K562 (cell line): Measurements from ENCODE around the gene MYRIP. TPM values are rescaled to one million over a fixed set of nuclear protein-coding genes. Genes with fewer than 3 reads are reported as not detected.

Experiments
- ATAC-seq: fragments of 200-7000 bp; cut with Tn5 transposase; 3 replicates; pipeline ENCODE4 v1.9.1; 2020; ENCODE audit warnings: moderate library complexity
- BruUV-seq: library from RNA; stranded (reverse); fragments of 400-500 nt; replicated peaks from 2 replicates; lab custom pipeline; 2021; lab: Mats Ljungman, UMichigan
- CTCF ChIA-PET: fragments of 300-600 bp; formaldehyde crosslinking; extraction: SDS; loops from one replicate; lab custom pipeline; 2021; ENCODE audit warnings: low intra/inter-chr PET ratio; lab: Yijun Ruan, JAX
- POLR2A ChIA-PET: fragments of 300-600, 350-650 bp; sonication (Branson Sonifier 250); formaldehyde crosslinking; extraction: SDS; loops from one replicate; lab custom pipeline; 2021; ENCODE audit warnings: antibody characterized with exemption, inconsistent platforms; lab: Yijun Ruan, JAX
- DNase-seq, 4 experiments: peaks; one replicate each; pipeline versions ENCODE4 v3.0.0 to v3.0.0-alpha.2; 2011 to 2018; ENCODE audit warnings: low spot score in 3 of 4, mixed read lengths in 3 of 4; ENCODE audit errors: extremely low read depth in 1 of 4
- FAIRE-seq: peaks from 2 replicates; lab custom pipeline; 2011; peaks lifted over from hg19 to GRCh38; lab: Jason Lieb, UNC
- H2AFZ ChIP-seq: 2 replicates; pipeline ENCODE4 v1.6.0; 2011; ENCODE audit warnings: low read depth, low read length, control low read depth, inconsistent platforms
- H3K27ac ChIP-seq: fragments of 200-600 bp; 3 replicates; pipeline ENCODE4 v1.8.0; 2011; ENCODE audit warnings: low read depth, mild to moderate bottlenecking, control low read depth, inconsistent platforms, low read length, moderate library complexity, mixed read lengths; ENCODE audit errors: extremely low read depth
- H3K27me3 ChIP-seq, 2 experiments: fragments of 300-600 bp in 1 of 2; 2 replicates in 1 of 2; 3 replicates in 1 of 2; pipeline versions ENCODE4 v1.6.0 to v1.8.0; 2011; ENCODE audit warnings: inconsistent platforms in 2 of 2, low read length in 2 of 2, mild to moderate bottlenecking in 1 of 2, mixed read lengths in 1 of 2, moderate library complexity in 1 of 2; ENCODE audit not compliant: control insufficient read depth in 2 of 2, insufficient read depth in 2 of 2
- H3K36me3 ChIP-seq: fragments of 300-600 bp; 3 replicates; pipeline ENCODE4 v1.8.0; 2011; ENCODE audit warnings: mild to moderate bottlenecking, low read length, inconsistent platforms; ENCODE audit not compliant: control insufficient read depth, insufficient read depth
- H3K4me1 ChIP-seq, 2 experiments: fragments of 200-600 bp in 1 of 2; replicated peaks in 1 of 2; 2 replicates in 1 of 2; 3 replicates in 1 of 2; pipeline versions ENCODE4 v1.5.1 to v1.8.0; 2011; ENCODE audit warnings: inconsistent platforms in 2 of 2, low read length in 2 of 2, mild to moderate bottlenecking in 1 of 2, mixed read lengths in 1 of 2, moderate library complexity in 1 of 2; ENCODE audit not compliant: control insufficient read depth in 2 of 2, insufficient read depth in 2 of 2
- H3K4me2 ChIP-seq: 2 replicates; pipeline ENCODE4 v1.6.1; 2011; ENCODE audit warnings: low read length, control low read depth, inconsistent platforms, mixed read lengths; ENCODE audit not compliant: insufficient read depth
- H3K4me3 ChIP-seq: fragments of 200-600 bp; sonication (generic), shearing (Covaris generic); 2 replicates; pipeline ENCODE4 v1.5.1; 2016; ENCODE audit warnings: control low read depth, inconsistent platforms
- H3K79me2 ChIP-seq: fragments of 200-600 bp; 3 replicates; pipeline ENCODE4 v1.8.0; 2011; ENCODE audit warnings: low read length, inconsistent platforms; ENCODE audit not compliant: control insufficient read depth, insufficient read depth
- H3K9ac ChIP-seq, 2 experiments: 2 replicates each; pipeline versions ENCODE4 v1.6.0 to v1.6.1; 2011; ENCODE audit warnings: low read depth in 2 of 2, low read length in 2 of 2, control low read depth in 1 of 2, inconsistent platforms in 1 of 2, mild to moderate bottlenecking in 1 of 2, mixed read lengths in 1 of 2; ENCODE audit not compliant: insufficient read depth in 1 of 2
- H3K9me1 ChIP-seq: one replicate; pipeline ENCODE4 v1.6.0; 2011; ENCODE audit warnings: inconsistent platforms, mild to moderate bottlenecking, low read length, moderate library complexity; ENCODE audit not compliant: control insufficient read depth, insufficient read depth
- H3K9me3 ChIP-seq: replicated peaks from 2 replicates; pipeline ENCODE4 v1.5.1; 2011; ENCODE audit warnings: low read depth, low read length, inconsistent platforms; ENCODE audit not compliant: control insufficient read depth, insufficient read depth
- H4K20me1 ChIP-seq: replicated peaks from 2 replicates; pipeline ENCODE4 v1.6.1; 2011; ENCODE audit warnings: low read length, inconsistent platforms, mixed read lengths; ENCODE audit not compliant: control insufficient read depth, insufficient read depth
- GMEB1 ChIP-seq: fragments of 250-450 bp; sonication (Bioruptor Pico); IDR thresholded peaks from 2 replicates; pipeline ENCODE4 v1.4.0; 2020; ENCODE audit warnings: mild to moderate bottlenecking
- HES1 ChIP-seq: fragments of 450-650 bp; IDR thresholded peaks from 2 replicates; pipeline ENCODE4 v1.6.1; 2016; ENCODE audit warnings: low read depth, mild to moderate bottlenecking, moderate library complexity
- IRF9 ChIP-seq: fragments of 450-650 bp; IDR thresholded peaks from 2 replicates; pipeline ENCODE4 v1.6.1; 2016; ENCODE audit warnings: missing biosample characterization, missing genetic modification characterization
- KLF13 ChIP-seq: fragments of 450-650 bp; IDR thresholded peaks from 2 replicates; pipeline ENCODE4 v1.6.1; 2016; ENCODE audit warnings: missing genetic modification characterization, low read depth, mild to moderate bottlenecking, missing compliant biosample characterization, moderate library complexity, borderline replicate concordance
- LCOR ChIP-seq: sonication (generic); formaldehyde crosslinking; IDR thresholded peaks from 2 replicates; pipeline ENCODE4 v1.8.0; 2022; ENCODE audit warnings: mild to moderate bottlenecking, missing genetic modification reagents
- RBM17 ChIP-seq: fragments of 200-400 bp; formaldehyde crosslinking; IDR thresholded peaks from 2 replicates; pipeline ENCODE4 v1.6.1; 2017; ENCODE audit warnings: low read depth, mild to moderate bottlenecking, low read length, borderline replicate concordance
- SAFB ChIP-seq: fragments of 200-400 bp; formaldehyde crosslinking; IDR thresholded peaks from 2 replicates; pipeline ENCODE4 v1.6.1; 2017; ENCODE audit warnings: low read depth, low read length, borderline replicate concordance
- SLC30A9 ChIP-seq: fragments of 250-450 bp; sonication (Bioruptor Pico); IDR thresholded peaks from 2 replicates; pipeline ENCODE4 v1.8.0; 2022; ENCODE audit warnings: mild to moderate bottlenecking, moderate library complexity
- SOX6 ChIP-seq: fragments of 450-650 bp; IDR thresholded peaks from 2 replicates; pipeline ENCODE4 v1.6.1; 2014; ENCODE audit warnings: mild to moderate bottlenecking
- TAF9B ChIP-seq: fragments of 450-650 bp; IDR thresholded peaks from 2 replicates; pipeline ENCODE4 v1.6.1; 2018; ENCODE audit warnings: mild to moderate bottlenecking; ENCODE audit not compliant: partially characterized antibody
- TEAD1 ChIP-seq, 2 experiments: fragments of 450-650 bp in 1 of 2; sonication (generic) in 1 of 2; formaldehyde crosslinking; IDR thresholded peaks; 2 replicates each; pipeline versions ENCODE4 v1.4.0 to v1.8.0; 2020 to 2022; ENCODE audit warnings: mild to moderate bottlenecking in 2 of 2, missing genetic modification reagents in 1 of 2
- YY1 ChIP-seq, 3 experiments: IDR thresholded peaks; 2 replicates each; pipeline ENCODE4 v1.6.1; 2011; ENCODE audit warnings: low read length in 2 of 3, mild to moderate bottlenecking in 2 of 3, moderate library complexity in 2 of 3, borderline replicate concordance in 1 of 3, control low read depth in 1 of 3, low read depth in 1 of 3; ENCODE audit not compliant: insufficient read depth in 3 of 3, insufficient replicate concordance in 2 of 3, control insufficient read depth in 1 of 3, insufficient read length in 1 of 3; ENCODE audit errors: extremely low read depth in 1 of 3
- ZNF133 ChIP-seq: fragments of 250-450 bp; sonication (Bioruptor Pico); IDR thresholded peaks from 2 replicates; pipeline ENCODE4 v1.4.0; 2020; ENCODE audit warnings: mild to moderate bottlenecking
- WGBS: fragments of 100-300 bp; shearing (Covaris generic); methylation state at CpG from one replicate; pipeline ENCODE4 v1.1.6; 2016; ENCODE audit warnings: low coverage, mixed read lengths; ENCODE audit not compliant: insufficient coverage; ENCODE audit errors: missing lambda C conversion rate; 5-methylcytosine and 5-hydroxymethylcytosine counted together
- in situ Hi-C: fragments of 300-500 bp; cut with MboI; formaldehyde crosslinking; loops from 4 replicates; pipeline ENCODE4 v1.15.0; 2018; ENCODE audit warnings: inconsistent platforms, mixed read lengths
- intact Hi-C: fragments of 100-400 bp; cut with micrococcal nuclease; formaldehyde crosslinking; loops from 2 replicates; pipeline ENCODE4 v1.14.2; 2022
- polyA plus RNA-seq, 8 experiments: library from polyadenylated mRNA; depleted of rRNA in 4 of 8; stranded (reverse) in 5 of 8; unstranded in 3 of 8; fragments of >200 nt; fragmentation: Nextera tagmentation in 2 of 8; fragmentation: Illumina TruSeq in 1 of 8; extraction: Ambion mirVana in 2 of 8; extraction: Trizol in 1 of 8; gene quantifications; 2 replicates each; pipeline versions ENCODE4 v1.2.1 to v1.2.3, GENCODE V29; 2011 to 2014; ENCODE audit warnings: inconsistent platforms in 1 of 8, missing spikeins in 1 of 8
- total RNA-seq, 7 experiments: library from RNA; depleted of rRNA in 6 of 7; stranded (reverse); fragments of >200 nt in 6 of 7; fragmentation: Illumina TruSeq in 2 of 7; extraction: Trizol in 2 of 7; gene quantifications; 2 replicates each; pipeline versions ENCODE4 v1.2.1 to v1.2.3, GENCODE V29; 2011 to 2021; ENCODE audit warnings: low replicate concordance in 1 of 7
- TF ChIP-seq, protein P1 (sequence below), 2 experiments: IDR thresholded peaks; 2 replicates each; pipeline ENCODE4 v1.6.1; 2012; ENCODE audit warnings: improper control_type of control experiment in 2 of 2, low read depth in 2 of 2, low read length in 2 of 2, borderline replicate concordance in 1 of 2

Gene MYRIP
- total and polyA plus RNA-seq, 9 of the 15 experiments (the other 6 are each of a cell fraction or from before 2014, with no cell fraction given), result 0.03 to 0.12 TPM; not detected in 7

DNA sequence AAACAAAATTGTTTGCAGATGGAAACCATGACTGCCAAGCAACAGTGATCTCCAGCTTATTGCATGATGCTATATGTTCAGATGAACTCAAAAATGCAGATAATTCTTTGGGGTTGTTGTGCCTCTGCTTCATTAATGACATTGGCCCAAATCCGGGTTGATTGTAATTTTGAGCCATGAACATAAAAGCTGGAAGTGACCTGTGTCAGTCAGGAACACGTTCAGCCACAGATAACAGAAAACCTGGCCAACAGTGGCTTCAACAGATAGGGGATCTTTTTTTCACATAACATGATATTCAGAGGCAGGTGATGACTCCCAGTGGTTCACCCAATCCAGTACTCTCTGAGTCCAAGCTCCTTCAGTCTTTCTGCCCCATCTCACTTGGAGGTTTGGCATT is 423.2 kb downstream of the MYRIP start:
- H3K36me3 ChIP-seq, result no peaks in the 10 kb centered on the region
- in situ Hi-C loops, result no loop called here
- CTCF ChIA-PET, result no interaction called here
- no peak overlapping the region for H2AFZ ChIP-seq
- intact Hi-C loops, result no loop called here
- POLR2A ChIA-PET, result interaction anchor here (0.9 to 1.2 kb wide), 2 partner anchors 11 to 30 kb away, joined by 3 read pairs; no protein-coding TSS in a partner anchor
- no peak overlapping the region for H3K27ac ChIP-seq
- H3K4me2 ChIP-seq, result no peak overlapping the region
- H3K9me3 ChIP-seq, result no peaks in the 10 kb centered on the region
- WGBS, result 0% methylated on average over 2 of the region's 2 CpGs
- no peaks in the 10 kb centered on the region for H3K79me2 ChIP-seq
- H3K4me3 ChIP-seq, result no peak overlapping the region
- DNase-seq, result no peak
- no peak overlapping the region for H3K9ac ChIP-seq
- no TSS peak for BruUV-seq
- no peak for ATAC-seq
- no peaks in the 10 kb centered on the region for H4K20me1 ChIP-seq
- no peaks in the 10 kb centered on the region for H3K9me1 ChIP-seq
- H3K27me3 ChIP-seq, result peaks cover 6 to 10% of the 10 kb centered on the region in 2 experiments; a peak in 2 of 5 replicates
- peak; percentile 52 for FAIRE-seq
- no peaks in the 10 kb centered on the region; a peak in 2 of 5 replicates for H3K4me1 ChIP-seq
- no peak for TF ChIP-seq YY1 (IDR thresholded peaks at IDR 0.05; ENCODE audit: borderline replicate concordance in 1 of 3, control insufficient read depth in 1 of 3, extremely low read depth in 1 of 3, insufficient read depth in 3 of 3, insufficient read length in 1 of 3, insufficient replicate concordance in 2 of 3, low read depth in 1 of 3, low read length in 2 of 3)
- TF ChIP-seq KLF13 (tag), result no peak
- no peak for TF ChIP-seq GMEB1 (CRISPR knock-in tag)
- no peak for TF ChIP-seq IRF9 (tag)
- no peak for TF ChIP-seq SLC30A9 (CRISPR knock-in tag)
- no peak for TF ChIP-seq TEAD1 (CRISPR knock-in tag; IDR thresholded peaks at IDR 0.05)
- no peak for TF ChIP-seq TAF9B
- TF ChIP-seq SAFB, result no peak
- TF ChIP-seq RBM17, result no peak
- no peak for TF ChIP-seq SOX6
- TF ChIP-seq LCOR (CRISPR knock-in tag), result no peak
- TF ChIP-seq ZNF133 (CRISPR knock-in tag), result no peak
- no peak for TF ChIP-seq HES1
- TF ChIP-seq, protein P1, sequence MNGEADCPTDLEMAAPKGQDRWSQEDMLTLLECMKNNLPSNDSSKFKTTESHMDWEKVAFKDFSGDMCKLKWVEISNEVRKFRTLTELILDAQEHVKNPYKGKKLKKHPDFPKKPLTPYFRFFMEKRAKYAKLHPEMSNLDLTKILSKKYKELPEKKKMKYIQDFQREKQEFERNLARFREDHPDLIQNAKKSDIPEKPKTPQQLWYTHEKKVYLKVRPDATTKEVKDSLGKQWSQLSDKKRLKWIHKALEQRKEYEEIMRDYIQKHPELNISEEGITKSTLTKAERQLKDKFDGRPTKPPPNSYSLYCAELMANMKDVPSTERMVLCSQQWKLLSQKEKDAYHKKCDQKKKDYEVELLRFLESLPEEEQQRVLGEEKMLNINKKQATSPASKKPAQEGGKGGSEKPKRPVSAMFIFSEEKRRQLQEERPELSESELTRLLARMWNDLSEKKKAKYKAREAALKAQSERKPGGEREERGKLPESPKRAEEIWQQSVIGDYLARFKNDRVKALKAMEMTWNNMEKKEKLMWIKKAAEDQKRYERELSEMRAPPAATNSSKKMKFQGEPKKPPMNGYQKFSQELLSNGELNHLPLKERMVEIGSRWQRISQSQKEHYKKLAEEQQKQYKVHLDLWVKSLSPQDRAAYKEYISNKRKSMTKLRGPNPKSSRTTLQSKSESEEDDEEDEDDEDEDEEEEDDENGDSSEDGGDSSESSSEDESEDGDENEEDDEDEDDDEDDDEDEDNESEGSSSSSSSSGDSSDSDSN (IDR thresholded peaks at IDR 0.05; ENCODE audit: borderline replicate concordance in 1 of 2, low read depth in 2 of 2, low read length in 2 of 2), result no peak
